GM12872 (cell line): ENCODE data around the gene BLOC1S1.

Experiments
- CTCF ChIP-seq: IDR thresholded peaks from 3 replicates; pipeline ENCODE4 v1.5.1; 2011; ENCODE audit warnings: low read depth, mild to moderate bottlenecking, low read length, moderate library complexity; ENCODE audit not compliant: insufficient read depth

BLOC1S1 gene

GRCh38 chr12:55722948-55723347, 7.1 kb downstream of the BLOC1S1 start:
- no peak for TF ChIP-seq CTCF

GRCh38 chr12:55723516-55724225, 7.8 kb downstream of the BLOC1S1 start:
- no peak for TF ChIP-seq CTCF

GRCh38 chr12:55724226-55724939, 8.5 kb downstream of the BLOC1S1 start:
- peak; percentile 78 for TF ChIP-seq CTCF

GRCh38 chr12:55724940-55725309, 9.1 kb downstream of the BLOC1S1 start:
- no peak for TF ChIP-seq CTCF

- TF ChIP-seq CTCF = no peak
These were observed 9.7 kb downstream of the BLOC1S1 start for GRCh38 chr12:55725556-55725955.

GRCh38 chr12:55726971-55727370, 11.1 kb downstream of the BLOC1S1 start:
- no peak for TF ChIP-seq CTCF

GRCh38 chr12:55727643-55728185, 11.9 kb downstream of the BLOC1S1 start:
- no peak for TF ChIP-seq CTCF
